A673 (cell line): ENCODE data around the gene NFKB2. TPM values are rescaled to one million over a fixed set of nuclear protein-coding genes. Genes with fewer than 3 reads are reported as not detected.

Source experiments
- BruUV-seq: library from RNA; stranded (reverse); fragments of 400-500 nt; replicated peaks from 2 replicates; lab custom pipeline; 2021; lab: Mats Ljungman, UMichigan
- CTCF ChIA-PET: fragments of 300-600 bp; sonication (Branson Sonifier 250); formaldehyde crosslinking; loops from one replicate; lab custom pipeline; 2022; ENCODE audit warnings: antibody characterized with exemption; lab: Charles Lee
- POLR2A ChIA-PET: fragments of 300-600 bp; sonication (Branson Sonifier 250); formaldehyde crosslinking; loops from one replicate; lab custom pipeline; 2022; ENCODE audit warnings: antibody characterized with exemption; ENCODE audit not compliant: low non-redundant PET; lab: Charles Lee
- DNase-seq: peaks from one replicate; pipeline ENCODE4 v3.0.0-alpha.2; 2015; ENCODE audit warnings: low spot score
- H3K27ac ChIP-seq: fragments of 200-600 bp; sonication (generic); 2 replicates; pipeline ENCODE4 v1.5.1; 2016; ENCODE audit warnings: mixed run types, low read depth, mild to moderate bottlenecking, mixed read lengths, antibody characterized with exemption, low read length; ENCODE audit not compliant: poor library complexity, severe bottlenecking
- H3K27me3 ChIP-seq: fragments of 200-600 bp; sonication (generic); replicated peaks from 2 replicates; pipeline ENCODE4 v1.6.1; 2017; ENCODE audit warnings: mixed run types, low read depth, mild to moderate bottlenecking, mixed read lengths, antibody characterized with exemption, low read length; ENCODE audit not compliant: insufficient read depth, poor library complexity
- H3K36me3 ChIP-seq: fragments of 200-600 bp; sonication (generic); 2 replicates; pipeline ENCODE4 v1.6.1; 2016; ENCODE audit warnings: mixed run types, mild to moderate bottlenecking, mixed read lengths, antibody characterized with exemption, low read length; ENCODE audit not compliant: insufficient read depth, poor library complexity, severe bottlenecking
- H3K4me1 ChIP-seq: fragments of 200-600 bp; sonication (generic); 2 replicates; pipeline ENCODE4 v1.6.1; 2017; ENCODE audit warnings: mixed run types, mild to moderate bottlenecking, mixed read lengths, antibody characterized with exemption, low read length; ENCODE audit not compliant: insufficient read depth, poor library complexity, severe bottlenecking
- H3K4me3 ChIP-seq: fragments of 200-600 bp; sonication (generic); 2 replicates; pipeline ENCODE4 v1.5.1; 2016; ENCODE audit warnings: low read depth, mixed run types, mild to moderate bottlenecking, mixed read lengths, low read length; ENCODE audit not compliant: poor library complexity, severe bottlenecking
- H3K9me3 ChIP-seq: fragments of 200-600 bp; sonication (generic); 2 replicates; pipeline ENCODE4 v1.6.1; 2016; ENCODE audit warnings: mixed run types, low read depth, mild to moderate bottlenecking, mixed read lengths, antibody characterized with exemption, low read length; ENCODE audit not compliant: poor library complexity, severe bottlenecking
- CTCF ChIP-seq: fragments of 300-800, 200-600 bp; sonication (generic); conservative IDR thresholded peaks from 2 replicates; pipeline ENCODE4 v1.5.1; 2017; ENCODE audit warnings: low read depth, mild to moderate bottlenecking, antibody characterized with exemption, low read length, moderate library complexity, mixed read lengths
- EZH2 ChIP-seq: fragments of 200-600 bp; sonication (generic); IDR thresholded peaks from 2 replicates; pipeline ENCODE4 v1.6.1; 2017; ENCODE audit warnings: borderline replicate concordance, low read depth, mild to moderate bottlenecking, mixed read lengths, antibody characterized with exemption, low read length; ENCODE audit not compliant: poor library complexity, severe bottlenecking
- intact Hi-C: fragments of 100-400 bp; cut with micrococcal nuclease; formaldehyde crosslinking; loops from one replicate; pipeline ENCODE4 v1.10.0; 2022; ENCODE audit not compliant: unreplicated experiment
- total RNA-seq: library from RNA; stranded (reverse); gene quantifications from 2 replicates; pipeline ENCODE4 v1.2.3, GENCODE V29; 2021

Gene NFKB2
- total RNA-seq, 1 experiment from 2014 or later, result 29.8 TPM

- TF ChIP-seq CTCF (no peak), EZH2 (no peak)
- CTCF ChIA-PET, result interaction anchor here (1.7 kb wide), 1 partner anchor 9 kb away, joined by 3 read pairs; no protein-coding TSS in a partner anchor
- BruUV-seq, result no TSS peak
- H3K4me1 ChIP-seq, result peaks cover 4% of the 10 kb centered on the region
- no peaks in the 10 kb centered on the region for H3K27me3 ChIP-seq
- POLR2A ChIA-PET, result no interaction called here
- H3K9me3 ChIP-seq, result no peaks in the 10 kb centered on the region
- intact Hi-C loops, result no loop called here
- H3K36me3 ChIP-seq, result no peaks in the 10 kb centered on the region
- no peak for DNase-seq
- H3K27ac ChIP-seq, result no peak overlapping the region
- H3K4me3 ChIP-seq, result no peak overlapping the region
These were observed 5.8 kb downstream of the NFKB2 start for GRCh38 chr10:102401342-102401654.

GRCh38 chr10:102401735-102402511, 6.4 kb downstream of the NFKB2 start:
- BruUV-seq, result no TSS peak
- no peak overlapping the region for H3K27ac ChIP-seq

DNA sequence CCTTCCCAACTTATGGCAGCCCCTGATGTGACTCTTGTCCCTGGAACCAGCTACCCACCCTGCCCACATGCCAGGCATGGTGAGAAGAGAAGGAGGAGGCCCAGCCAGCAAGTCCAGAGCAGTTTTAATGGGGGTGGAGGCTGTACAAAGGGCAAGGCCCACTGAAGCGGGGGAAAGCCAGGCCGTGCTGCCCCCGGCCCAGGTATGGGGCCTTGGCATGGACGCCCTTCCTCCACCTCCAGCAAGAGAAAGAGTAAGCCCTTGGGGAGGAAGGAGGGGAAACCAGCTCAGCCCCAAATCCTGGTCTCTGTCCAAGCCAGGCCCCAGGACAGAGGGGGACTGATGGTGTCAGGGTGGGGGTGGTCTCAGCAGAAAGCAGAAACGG, 7.0 kb downstream of the NFKB2 start:
- H3K4me1 ChIP-seq, result peaks cover 4% of the 10 kb centered on the region
- no peak overlapping the region for H3K4me3 ChIP-seq
- ChIA-PET CTCF (interaction anchor here (1.1 to 1.3 kb wide), 2 partner anchors 172 to 176 kb away, joined by 3 to 7 read pairs; no protein-coding TSS in a partner anchor), POLR2A (interaction anchor here (0.6 kb wide), 1 partner anchor 11 kb away, joined by 4 read pairs; no protein-coding TSS in a partner anchor)
- no peaks in the 10 kb centered on the region for H3K36me3 ChIP-seq
- H3K27ac ChIP-seq, result no peak overlapping the region
- no peaks in the 10 kb centered on the region for H3K27me3 ChIP-seq
- intact Hi-C loops, result no loop called here
- TF ChIP-seq EZH2 (no peak), CTCF (no peak)
- no peak for DNase-seq
- BruUV-seq, result no TSS peak
- no peaks in the 10 kb centered on the region for H3K9me3 ChIP-seq

More at GRCh38 chr10:102401735-102402511, 6.4 kb downstream of the NFKB2 start:
- TF ChIP-seq EZH2 (no peak), CTCF (no peak)
- CTCF ChIA-PET, result interaction anchor here (1.1 kb wide), 1 partner anchor 175 kb away, joined by 3 read pairs; no protein-coding TSS in a partner anchor
- no peaks in the 10 kb centered on the region for H3K36me3 ChIP-seq
- no peaks in the 10 kb centered on the region for H3K27me3 ChIP-seq
- intact Hi-C loops, result no loop called here
- no peak overlapping the region for H3K4me3 ChIP-seq
- no peak for DNase-seq
- POLR2A ChIA-PET, result interaction anchor here (0.6 kb wide), 1 partner anchor 12 kb away, joined by 4 read pairs; no protein-coding TSS in a partner anchor
- H3K4me1 ChIP-seq, result peaks cover 4% of the 10 kb centered on the region
- H3K9me3 ChIP-seq, result no peaks in the 10 kb centered on the region
